ENCODE results near the gene C9orf50.
A peak's percentile ranks its signal among the peaks of the same experiment; 100 is the strongest.
"Not testable (repeated sequence)": the region's sequence is repeated elsewhere in the genome, so short reads cannot be mapped to it uniquely, and the experiment has no call there.

The C9orf50 gene

GRCh38 chr9:129597355-129598088 is 23.4 kb downstream of the C9orf50 start:
- Histone ChIP-seq H3K27ac (peak overlapping the region; percentile 48 to 73 (median 63); a peak in 21 of 22 replicates), H3K9ac (peak overlapping the region; percentile 57 to 78 (median 67)), H3K36me3 (no peaks in the 10 kb centered on the region), H3K27me3 (peaks cover 0 to 16% (median 5%) of the 10 kb centered on the region in 11 experiments; a peak in 11 of 22 replicates), H3K4me1 (peaks cover 49 to 91% (median 85%) of the 10 kb centered on the region in 10 experiments), H3K9me3 (replicated peaks in 1 of 11) (no peaks in the 10 kb centered on the region), H4K20me1 (no peaks in the 10 kb centered on the region), H3K4me2 (peak overlapping the region; percentile 84 to 99 (median 98)), H3K4me3 (peak overlapping the region; percentile 32 to 61 (median 46); a peak in 19 of 20 replicates)
- no peak for TF ChIP-seq Cebpa-rat (IDR thresholded peaks at IDR 0.05)

- Histone ChIP-seq H3K9ac (peak overlapping the region in 6 of 11 experiments; percentile 5 to 60 (median 26); a peak in 4 of 22 replicates), H3K27me3 (peaks cover 0 to 16% (median 5%) of the 10 kb centered on the region in 11 experiments; a peak in 11 of 22 replicates), H3K9me3 (replicated peaks in 1 of 11) (no peaks in the 10 kb centered on the region), H4K20me1 (no peaks in the 10 kb centered on the region), H3K4me1 (peaks cover 42 to 83% (median 77%) of the 10 kb centered on the region in 10 experiments), H3K36me3 (no peaks in the 10 kb centered on the region), H3K4me3 (no peak overlapping the region; a peak in 1 of 20 replicates), H3K27ac (peak overlapping the region in 7 of 11 experiments; percentile 3 to 45 (median 29); a peak in 7 of 22 replicates), H3K4me2 (peak overlapping the region; percentile 84 to 99 (median 98))
- TF ChIP-seq Cebpa-rat (IDR thresholded peaks at IDR 0.05), result no peak
These were observed 24.2 kb downstream of the C9orf50 start for GRCh38 chr9:129596541-129597331.

GRCh38 chr9:129595903-129596540 is 24.9 kb downstream of the C9orf50 start:
- no peaks in the 10 kb centered on the region for H3K9me3 ChIP-seq (replicated peaks in 1 of 11)
- H3K4me2 ChIP-seq, result peak overlapping the region; percentile 84 to 99 (median 98)
- no peak overlapping the region for H3K4me3 ChIP-seq
- peak overlapping the region in 4 of 11 experiments; percentile 2 to 24 (median 7); a peak in 3 of 22 replicates for H3K9ac ChIP-seq
- peaks cover 0 to 16% (median 5%) of the 10 kb centered on the region in 11 experiments; a peak in 11 of 22 replicates for H3K27me3 ChIP-seq
- peak overlapping the region in 8 of 11 experiments; percentile 3 to 45 (median 24); a peak in 7 of 22 replicates for H3K27ac ChIP-seq
- H3K4me1 ChIP-seq, result peaks cover 42 to 80% (median 76%) of the 10 kb centered on the region in 10 experiments
- H3K36me3 ChIP-seq, result no peaks in the 10 kb centered on the region
- no peaks in the 10 kb centered on the region for H4K20me1 ChIP-seq
- TF ChIP-seq Cebpa-rat (IDR thresholded peaks at IDR 0.05), result no peak

- Histone ChIP-seq H3K4me3 (no peak overlapping the region), H3K36me3 (no peaks in the 10 kb centered on the region), H3K9me3 (replicated peaks in 1 of 11) (no peaks in the 10 kb centered on the region), H4K20me1 (no peaks in the 10 kb centered on the region), H3K9ac (no peak overlapping the region; a peak in 3 of 22 replicates), H3K4me1 (peaks cover 42 to 78% (median 70%) of the 10 kb centered on the region in 10 experiments), H3K4me2 (peak overlapping the region; percentile 84 to 99 (median 98)), H3K27ac (peak overlapping the region in 5 of 11 experiments; percentile 3 to 45 (median 29); a peak in 6 of 22 replicates), H3K27me3 (peaks cover 0 to 16% (median 5%) of the 10 kb centered on the region in 11 experiments; a peak in 11 of 22 replicates)
- TF ChIP-seq Cebpa-rat (IDR thresholded peaks at IDR 0.05), result no peak
These were observed 25.6 kb downstream of the C9orf50 start for GRCh38 chr9:129595311-129595741.

GRCh38 chr9:129594632-129595031 is 26.3 kb downstream of the C9orf50 start:
- Histone ChIP-seq H3K36me3 (no peaks in the 10 kb centered on the region), H3K27me3 (peaks cover 0 to 16% (median 5%) of the 10 kb centered on the region in 11 experiments; a peak in 11 of 22 replicates), H3K27ac (0 out of 22 replicates have a peak overlapping the region, but pooled peaks of 2 of the 11 experiments have one; percentile 0 to 40), H3K4me3 (no peak overlapping the region), H3K4me2 (peak overlapping the region; percentile 84 to 99 (median 98)), H3K4me1 (peaks cover 42 to 72% (median 63%) of the 10 kb centered on the region in 10 experiments), H3K9ac (no peak overlapping the region), H3K9me3 (replicated peaks in 1 of 11) (no peaks in the 10 kb centered on the region), H4K20me1 (no peaks in the 10 kb centered on the region)
- TF ChIP-seq Cebpa-rat (IDR thresholded peaks at IDR 0.05), result no peak

- peaks cover 0 to 11% (median 5%) of the 10 kb centered on the region in 11 experiments; a peak in 11 of 22 replicates for H3K27me3 ChIP-seq
- not testable (repeated sequence) for H3K9ac ChIP-seq; H3K4me3 ChIP-seq; H3K27ac ChIP-seq; H4K20me1 ChIP-seq; H3K36me3 ChIP-seq; H3K9me3 ChIP-seq (replicated peaks in 1 of 11)
- peak overlapping the region in 5 of 11 experiments; percentile 95 to 99 (median 98); a peak in 8 of 22 replicates for H3K4me2 ChIP-seq
- H3K4me1 ChIP-seq, result peaks cover 41 to 68% (median 62%) of the 10 kb centered on the region in 10 experiments
These were observed 28.1 kb downstream of the C9orf50 start for GRCh38 chr9:129592790-129593189.

- Histone ChIP-seq H3K27ac (no peak overlapping the region), H3K36me3 (no peaks in the 10 kb centered on the region), H3K4me1 (peaks cover 43 to 69% (median 62%) of the 10 kb centered on the region in 10 experiments), H3K27me3 (peaks cover 0 to 4% (median 0%) of the 10 kb centered on the region in 11 experiments; a peak in 4 of 22 replicates), H4K20me1 (no peaks in the 10 kb centered on the region), H3K4me3 (no peak overlapping the region), H3K9me3 (replicated peaks in 1 of 11) (no peaks in the 10 kb centered on the region), H3K4me2 (no peak overlapping the region), H3K9ac (no peak overlapping the region)
- TF ChIP-seq Cebpa-rat (IDR thresholded peaks at IDR 0.05), result no peak
These were observed 29.0 kb downstream of the C9orf50 start for GRCh38 chr9:129591916-129592315.

- Histone ChIP-seq H3K4me2 (no peak overlapping the region), H3K36me3 (no peaks in the 10 kb centered on the region), H3K4me1 (peaks cover 40 to 69% (median 62%) of the 10 kb centered on the region in 10 experiments), H3K9ac (no peak overlapping the region), H3K9me3 (replicated peaks in 1 of 11) (no peaks in the 10 kb centered on the region), H3K27ac (no peak overlapping the region), H3K27me3 (no peaks in the 10 kb centered on the region), H4K20me1 (no peaks in the 10 kb centered on the region), H3K4me3 (no peak overlapping the region)
- TF ChIP-seq Cebpa-rat (IDR thresholded peaks at IDR 0.05), result no peak
These were observed 30.4 kb downstream of the C9orf50 start for GRCh38 chr9:129590466-129590865.

Measured in BLaER1 treated with 17β-estradiol and CSF1 and Interleukin-3, amounts not matched to agents 10 nM and 100 nM (cell line).